SK-N-SH (cell line): ENCODE measurements around the gene PAX3. TPM values are rescaled to one million over a fixed set of nuclear protein-coding genes. Genes with fewer than 3 reads are reported as not detected.

Experiments used
- CTCF ChIA-PET: fragments of 300-600, 350-600 bp; formaldehyde crosslinking; extraction: SDS; loops from one replicate; lab custom pipeline; 2021; lab: Yijun Ruan, JAX
- POLR2A ChIA-PET: fragments of 350-600 bp; sonication (Branson Sonifier 250); formaldehyde crosslinking; extraction: SDS; loops from one replicate; lab custom pipeline; 2020; ENCODE audit warnings: antibody characterized with exemption, inconsistent platforms; lab: Yijun Ruan, JAX
- DNase-seq: peaks from one replicate; pipeline ENCODE4 v3.0.0; 2012
- H2AFZ ChIP-seq: fragments of 200-600 bp; sonication (generic); 2 replicates; pipeline ENCODE4 v1.8.1; 2016; ENCODE audit warnings: antibody characterized with exemption, mild to moderate bottlenecking, low read depth
- H3F3A ChIP-seq: fragments of 200-600 bp; sonication (generic); replicated peaks from 2 replicates; pipeline ENCODE3; 2016; ENCODE audit warnings: antibody characterized with exemption, mild to moderate bottlenecking; ENCODE audit not compliant: insufficient read depth
- H3K27ac ChIP-seq, 2 experiments: fragments of 200-500 bp in 1 of 2; fragments of 200-600 bp in 1 of 2; sonication (Bioruptor generic) in 1 of 2; sonication (generic), shearing (Covaris generic) in 1 of 2; 2 replicates each; pipeline versions ENCODE4 v1.5.1 to v1.6.1; 2014 to 2016; ENCODE audit warnings: low read depth in 2 of 2, inconsistent platforms in 1 of 2, low read length in 1 of 2, mild to moderate bottlenecking in 1 of 2, mixed read lengths in 1 of 2
- H3K27me3 ChIP-seq: fragments of 200-600 bp; sonication (generic), shearing (Covaris generic); 2 replicates; pipeline ENCODE4 v1.6.1; 2016; ENCODE audit warnings: mixed run types; ENCODE audit not compliant: insufficient read depth
- H3K36me3 ChIP-seq, 2 experiments: fragments of 200-500 bp in 1 of 2; fragments of 200-600 bp in 1 of 2; sonication (Bioruptor generic) in 1 of 2; sonication (generic) in 1 of 2; replicated peaks in 1 of 2; 2 replicates each; pipeline versions ENCODE3 to v1.5.1; 2014 to 2016; ENCODE audit warnings: low read length in 1 of 2, mild to moderate bottlenecking in 1 of 2; ENCODE audit not compliant: insufficient read depth in 2 of 2, control insufficient read depth in 1 of 2
- H3K4me1 ChIP-seq, 2 experiments: fragments of 200-500 bp in 1 of 2; fragments of 200-600 bp in 1 of 2; sonication (Bioruptor generic) in 1 of 2; sonication (generic), shearing (Covaris generic) in 1 of 2; 2 replicates each; pipeline versions ENCODE4 v1.5.1 to v1.6.1; 2014 to 2016; ENCODE audit warnings: low read depth in 1 of 2, low read length in 1 of 2, mixed run types in 1 of 2; ENCODE audit not compliant: insufficient read depth in 2 of 2, control insufficient read depth in 1 of 2
- H3K4me2 ChIP-seq: fragments of 200-600 bp; sonication (generic), shearing (Covaris generic); 2 replicates; pipeline ENCODE4 v1.6.1; 2017; ENCODE audit warnings: mixed run types
- H3K4me3 ChIP-seq, 2 experiments: fragments of 200-500 bp in 1 of 2; fragments of 200-600 bp in 1 of 2; sonication (Bioruptor generic) in 1 of 2; sonication (generic), shearing (Covaris generic) in 1 of 2; 2 replicates each; pipeline versions ENCODE4 v1.5.1 to v1.8.1; 2014 to 2016; ENCODE audit warnings: low read depth in 2 of 2, inconsistent platforms in 1 of 2, low read length in 1 of 2, mild to moderate bottlenecking in 1 of 2, mixed read lengths in 1 of 2, moderate library complexity in 1 of 2
- H3K79me2 ChIP-seq: fragments of 200-600 bp; sonication (generic); 2 replicates; pipeline ENCODE4 v1.8.1; 2017; ENCODE audit warnings: mild to moderate bottlenecking; ENCODE audit not compliant: insufficient read depth
- H3K9ac ChIP-seq: fragments of 200-600 bp; sonication (generic); 2 replicates; pipeline ENCODE4 v1.6.1; 2017; ENCODE audit warnings: mixed run types
- H3K9me2 ChIP-seq: fragments of 200-600 bp; sonication (generic); 2 replicates; pipeline ENCODE4 v1.6.1; 2017; ENCODE audit warnings: mixed run types
- H3K9me3 ChIP-seq: fragments of 200-600 bp; sonication (generic); 2 replicates; pipeline ENCODE4 v1.6.1; 2017; ENCODE audit warnings: mixed run types, mild to moderate bottlenecking, moderate library complexity
- H4K20me1 ChIP-seq: fragments of 200-600 bp; sonication (generic); 2 replicates; pipeline ENCODE4 v1.6.1; 2017; ENCODE audit warnings: mild to moderate bottlenecking, mixed run types; ENCODE audit not compliant: insufficient read depth
- ELF1 ChIP-seq: IDR thresholded peaks from 2 replicates; pipeline ENCODE4 v1.4.0; 2012
- FOSL2 ChIP-seq: IDR thresholded peaks from 2 replicates; pipeline ENCODE4 v1.4.0; 2012; ENCODE audit warnings: low read depth, mild to moderate bottlenecking, moderate library complexity, borderline replicate concordance
- FOXJ3 ChIP-seq: sonication (generic); formaldehyde crosslinking; IDR thresholded peaks from 2 replicates; pipeline ENCODE4 v1.5.1; 2020; ENCODE audit warnings: mild to moderate bottlenecking, missing genetic modification reagents
- FOXM1 ChIP-seq: IDR thresholded peaks from 2 replicates; pipeline ENCODE4 v1.4.0; 2012; ENCODE audit warnings: low read depth, mild to moderate bottlenecking
- GABPA ChIP-seq: IDR thresholded peaks from 2 replicates; pipeline ENCODE4 v1.4.0; 2012; ENCODE audit warnings: low read depth, mild to moderate bottlenecking
- GATA2 ChIP-seq: sonication (generic); formaldehyde crosslinking; IDR thresholded peaks from 2 replicates; pipeline ENCODE4 v1.5.0; 2020; ENCODE audit warnings: mild to moderate bottlenecking, missing genetic modification reagents
- JUND ChIP-seq: IDR thresholded peaks from 2 replicates; pipeline ENCODE4 v1.4.0; 2012
- MXI1 ChIP-seq: IDR thresholded peaks from 2 replicates; pipeline ENCODE4 v1.6.1; 2012; ENCODE audit warnings: mild to moderate bottlenecking, low read depth, low read length, improper control_type of control experiment
- NFIC ChIP-seq: IDR thresholded peaks from 2 replicates; pipeline ENCODE4 v1.4.0; 2012; ENCODE audit warnings: borderline replicate concordance
- NRF1 ChIP-seq: IDR thresholded peaks from 2 replicates; pipeline ENCODE4 v1.6.1; 2012; ENCODE audit warnings: low read depth, mild to moderate bottlenecking, low read length
- RFX5 ChIP-seq: IDR thresholded peaks from 2 replicates; pipeline ENCODE4 v1.6.1; 2012; ENCODE audit warnings: mild to moderate bottlenecking, improper control_type of control experiment, low read length
- RXRA ChIP-seq: IDR thresholded peaks from 2 replicates; pipeline ENCODE4 v1.4.0; 2012; ENCODE audit warnings: low read depth, mild to moderate bottlenecking, borderline replicate concordance
- TAF1 ChIP-seq: IDR thresholded peaks from 2 replicates; pipeline ENCODE4 v1.6.1; 2012; ENCODE audit warnings: low read depth, mild to moderate bottlenecking, low read length, moderate library complexity, borderline replicate concordance
- TCF12 ChIP-seq: IDR thresholded peaks from 2 replicates; pipeline ENCODE4 v1.4.0; 2012
- WGBS: methylation state at CpG from one replicate; pipeline ENCODE4 v1.1.6; 2017; ENCODE audit warnings: low lambda C conversion rate; 5-methylcytosine and 5-hydroxymethylcytosine counted together
- polyA plus RNA-seq, 3 experiments: library from polyadenylated mRNA; depleted of rRNA; stranded (reverse); fragments of >200 nt; gene quantifications; 2 replicates each; pipeline ENCODE4 v1.2.3, GENCODE V29; 2012
- TF ChIP-seq, protein P1 (sequence below): fragments of 200-600 bp; sonication (generic); IDR thresholded peaks from 2 replicates; pipeline ENCODE4 v1.6.1; 2017; ENCODE audit warnings: antibody characterized with exemption, mild to moderate bottlenecking, moderate library complexity
- TF ChIP-seq, protein P2 (sequence below): IDR thresholded peaks from 2 replicates; pipeline ENCODE4 v1.4.0; 2012; ENCODE audit warnings: low read depth
- TF ChIP-seq, protein P3 (sequence below): fragments of 150-350 bp; IDR thresholded peaks from 2 replicates; pipeline ENCODE4 v1.6.1; 2016; ENCODE audit warnings: mild to moderate bottlenecking, low read depth, low read length
- TF ChIP-seq, protein P4 (sequence below): IDR thresholded peaks from 2 replicates; pipeline ENCODE4 v1.4.0; 2012; ENCODE audit warnings: low read depth, borderline replicate concordance

PAX3 gene
- polyA plus RNA-seq, 1 of the 3 experiments (the other 2 are of a cell fraction): not detected

DNA sequence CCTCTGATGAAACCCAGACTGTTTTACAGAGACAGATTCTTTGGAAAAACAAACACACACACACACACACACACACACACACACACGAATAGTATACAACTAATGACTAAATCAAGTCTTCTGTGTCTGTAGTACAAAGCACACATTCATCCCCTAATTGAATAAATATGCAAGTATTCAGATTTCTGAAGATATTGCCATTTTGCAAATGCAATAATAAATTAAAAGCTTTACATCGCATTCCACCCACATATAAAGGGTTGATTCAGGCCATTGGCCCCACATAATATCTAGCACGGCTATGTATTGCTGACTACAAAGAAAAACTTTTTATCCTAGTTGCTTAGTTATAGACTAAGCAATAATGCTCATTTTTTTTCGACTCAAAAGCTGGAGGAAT lies 86.2 kb downstream of the PAX3 start:
- TF ChIP-seq GATA2 (CRISPR knock-in tag): no peak
- TF ChIP-seq RFX5: no peak
- TF ChIP-seq FOXJ3 (CRISPR knock-in tag): no peak
- no peak for TF ChIP-seq TCF12
- no peak for TF ChIP-seq NRF1
- TF ChIP-seq, protein P1, sequence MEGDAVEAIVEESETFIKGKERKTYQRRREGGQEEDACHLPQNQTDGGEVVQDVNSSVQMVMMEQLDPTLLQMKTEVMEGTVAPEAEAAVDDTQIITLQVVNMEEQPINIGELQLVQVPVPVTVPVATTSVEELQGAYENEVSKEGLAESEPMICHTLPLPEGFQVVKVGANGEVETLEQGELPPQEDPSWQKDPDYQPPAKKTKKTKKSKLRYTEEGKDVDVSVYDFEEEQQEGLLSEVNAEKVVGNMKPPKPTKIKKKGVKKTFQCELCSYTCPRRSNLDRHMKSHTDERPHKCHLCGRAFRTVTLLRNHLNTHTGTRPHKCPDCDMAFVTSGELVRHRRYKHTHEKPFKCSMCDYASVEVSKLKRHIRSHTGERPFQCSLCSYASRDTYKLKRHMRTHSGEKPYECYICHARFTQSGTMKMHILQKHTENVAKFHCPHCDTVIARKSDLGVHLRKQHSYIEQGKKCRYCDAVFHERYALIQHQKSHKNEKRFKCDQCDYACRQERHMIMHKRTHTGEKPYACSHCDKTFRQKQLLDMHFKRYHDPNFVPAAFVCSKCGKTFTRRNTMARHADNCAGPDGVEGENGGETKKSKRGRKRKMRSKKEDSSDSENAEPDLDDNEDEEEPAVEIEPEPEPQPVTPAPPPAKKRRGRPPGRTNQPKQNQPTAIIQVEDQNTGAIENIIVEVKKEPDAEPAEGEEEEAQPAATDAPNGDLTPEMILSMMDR: no peak
- TF ChIP-seq FOXM1: no peak
- TF ChIP-seq GABPA: no peak
- no peak for TF ChIP-seq NFIC
- TF ChIP-seq, protein P2, sequence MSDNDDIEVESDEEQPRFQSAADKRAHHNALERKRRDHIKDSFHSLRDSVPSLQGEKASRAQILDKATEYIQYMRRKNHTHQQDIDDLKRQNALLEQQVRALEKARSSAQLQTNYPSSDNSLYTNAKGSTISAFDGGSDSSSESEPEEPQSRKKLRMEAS: no peak
- POLR2A ChIA-PET: no interaction called here
- Histone ChIP-seq H3K36me3 (no peaks in the 10 kb centered on the region), H3K9me3 (no peaks in the 10 kb centered on the region), H3K9ac (no peak overlapping the region), H3K4me3 (no peak overlapping the region), H3K9me2 (no peaks in the 10 kb centered on the region), H3K4me2 (no peak overlapping the region), H3K79me2 (no peaks in the 10 kb centered on the region), H3F3A (no peaks in the 10 kb centered on the region), H3K27ac (no peak overlapping the region), H3K27me3 (no peaks in the 10 kb centered on the region), H2AFZ (no peak overlapping the region), H3K4me1 (no peaks in the 10 kb centered on the region; a peak in 2 of 4 replicates), H4K20me1 (no peaks in the 10 kb centered on the region)
- 6% methylated on average over 4 of the region's 4 CpGs for WGBS
- DNase-seq: no peak
- CTCF ChIA-PET: no interaction called here

DNA sequence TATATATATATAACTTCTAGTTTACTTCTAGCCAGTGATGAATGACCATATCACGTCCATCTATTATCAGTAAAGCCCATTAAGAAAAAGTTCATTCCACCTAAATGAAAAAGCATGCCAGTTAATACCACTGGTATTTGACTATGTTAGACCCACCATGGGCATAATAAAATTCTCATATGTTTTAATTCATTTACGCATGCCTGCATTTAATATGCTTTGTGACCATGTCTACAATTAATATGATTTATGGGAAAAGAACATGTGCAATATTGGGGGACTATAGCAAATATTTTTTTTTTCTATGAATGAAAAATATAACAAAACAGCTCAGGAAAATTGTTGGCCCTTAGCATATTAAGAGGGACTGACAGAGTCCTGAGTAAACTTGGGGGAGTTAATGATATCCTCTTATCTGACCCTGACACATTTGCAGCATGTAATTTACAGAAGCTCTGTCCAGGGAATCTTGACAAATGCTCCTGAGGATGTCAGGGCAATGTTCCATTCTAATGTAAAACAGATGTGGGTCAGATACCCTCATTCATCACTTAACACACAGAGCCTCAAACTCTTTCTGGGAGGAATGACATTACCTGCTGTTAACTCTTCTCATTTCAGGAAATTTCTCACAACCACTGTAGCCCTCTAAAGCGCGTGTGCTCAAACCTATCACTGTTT lies 90.6 kb downstream of the PAX3 start:
- H3K4me3 ChIP-seq: no peak overlapping the region
- no peak overlapping the region for H3K4me2 ChIP-seq
- peaks cover 0 to 8% of the 10 kb centered on the region in 2 experiments; a peak in 2 of 4 replicates for H3K4me1 ChIP-seq
- no peak for DNase-seq
- H3K27me3 ChIP-seq: no peaks in the 10 kb centered on the region
- no peaks in the 10 kb centered on the region for H3F3A ChIP-seq
- no peaks in the 10 kb centered on the region for H4K20me1 ChIP-seq
- no peak for TF ChIP-seq TAF1
- TF ChIP-seq, protein P3, sequence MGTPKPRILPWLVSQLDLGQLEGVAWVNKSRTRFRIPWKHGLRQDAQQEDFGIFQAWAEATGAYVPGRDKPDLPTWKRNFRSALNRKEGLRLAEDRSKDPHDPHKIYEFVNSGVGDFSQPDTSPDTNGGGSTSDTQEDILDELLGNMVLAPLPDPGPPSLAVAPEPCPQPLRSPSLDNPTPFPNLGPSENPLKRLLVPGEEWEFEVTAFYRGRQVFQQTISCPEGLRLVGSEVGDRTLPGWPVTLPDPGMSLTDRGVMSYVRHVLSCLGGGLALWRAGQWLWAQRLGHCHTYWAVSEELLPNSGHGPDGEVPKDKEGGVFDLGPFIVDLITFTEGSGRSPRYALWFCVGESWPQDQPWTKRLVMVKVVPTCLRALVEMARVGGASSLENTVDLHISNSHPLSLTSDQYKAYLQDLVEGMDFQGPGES: no peak
- TF ChIP-seq, protein P4, sequence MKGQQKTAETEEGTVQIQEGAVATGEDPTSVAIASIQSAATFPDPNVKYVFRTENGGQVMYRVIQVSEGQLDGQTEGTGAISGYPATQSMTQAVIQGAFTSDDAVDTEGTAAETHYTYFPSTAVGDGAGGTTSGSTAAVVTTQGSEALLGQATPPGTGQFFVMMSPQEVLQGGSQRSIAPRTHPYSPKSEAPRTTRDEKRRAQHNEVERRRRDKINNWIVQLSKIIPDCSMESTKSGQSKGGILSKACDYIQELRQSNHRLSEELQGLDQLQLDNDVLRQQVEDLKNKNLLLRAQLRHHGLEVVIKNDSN: no peak
- no peak for TF ChIP-seq RXRA
- no peak for TF ChIP-seq RFX5
- TF ChIP-seq TCF12: no peak
- TF ChIP-seq, protein P1: no peak
- no peak for TF ChIP-seq MXI1
- no peak for TF ChIP-seq NFIC
- no peak for TF ChIP-seq ELF1
- no peak for TF ChIP-seq FOXM1
- no peak for TF ChIP-seq FOSL2
- no peak for TF ChIP-seq FOXJ3 (CRISPR knock-in tag)
- TF ChIP-seq JUND: no peak
- no peak overlapping the region for H3K9ac ChIP-seq
- ChIA-PET POLR2A (no interaction called here), CTCF (interaction anchor here (0.6 kb wide), 1 partner anchor 66 kb away, joined by 3 read pairs; no protein-coding TSS in a partner anchor)
- no peaks in the 10 kb centered on the region for H3K9me3 ChIP-seq
- no peak overlapping the region for H3K27ac ChIP-seq
- no peaks in the 10 kb centered on the region for H3K36me3 ChIP-seq
- H2AFZ ChIP-seq: no peak overlapping the region
- no peaks in the 10 kb centered on the region for H3K9me2 ChIP-seq
- no peaks in the 10 kb centered on the region for H3K79me2 ChIP-seq
- 3% methylated on average over 4 of the region's 4 CpGs for WGBS
